ENCODE data around the gene INKA1. TPM values are rescaled to one million over a fixed set of nuclear protein-coding genes. Genes with fewer than 3 reads are reported as not detected.
"Not testable (repeated sequence)": the region's sequence is repeated elsewhere in the genome, so short reads cannot be mapped to it uniquely, and the experiment has no call there.

The INKA1 gene
- 0.27 and 0.73 TPM in 2 replicates for total RNA-seq

DNA sequence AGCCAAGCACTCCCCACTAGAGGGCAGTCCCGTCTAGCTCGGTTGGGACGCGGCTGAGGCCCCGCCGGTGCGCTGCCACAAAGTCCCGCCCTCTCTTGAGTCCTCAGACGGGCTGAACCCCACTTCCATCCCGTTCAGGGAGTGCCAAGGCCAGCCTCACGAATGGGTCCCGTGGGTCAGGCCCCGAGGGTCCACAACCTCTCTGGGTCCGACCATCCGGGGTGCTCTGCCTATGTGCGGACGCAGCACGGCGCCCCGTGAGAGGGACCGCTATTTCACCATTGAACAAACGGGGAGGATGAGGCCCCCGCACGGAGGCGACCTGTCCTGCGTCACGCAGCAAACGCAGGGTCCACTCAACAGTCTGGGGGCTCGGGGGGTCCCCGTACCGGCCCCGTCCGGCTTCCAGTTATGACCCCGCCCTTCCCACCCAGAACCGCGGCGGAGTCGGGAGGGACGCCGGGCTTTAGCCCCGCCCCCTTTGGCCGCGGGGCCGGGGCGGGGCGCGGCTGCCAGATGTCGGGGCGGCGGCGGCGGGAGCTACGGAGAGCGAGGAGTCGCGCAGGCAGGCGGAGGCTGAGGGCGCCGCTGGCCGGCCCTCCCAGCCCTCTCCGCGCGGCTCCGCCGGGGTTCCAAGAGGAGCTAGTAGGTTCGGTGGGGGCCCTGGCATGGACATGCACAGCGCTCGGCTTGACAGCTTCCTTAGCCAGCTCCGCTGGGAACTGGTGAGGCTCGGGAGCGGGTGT, at the start of gene INKA1:
Gene INKA1, plus strand, starts transcription at position 543 of the 746 bp plus-strand sequence. Its CDS starts 132 bp downstream, at position 675.
- intact Hi-C loops (cut with micrococcal nuclease) = loop anchor here (1.0 to 5.0 kb wide), 10 partner anchors 10 to 434 kb away; partner anchors contain the start of genes GNAI2, IP6K1, RBM5 and TRAIP

DNA sequence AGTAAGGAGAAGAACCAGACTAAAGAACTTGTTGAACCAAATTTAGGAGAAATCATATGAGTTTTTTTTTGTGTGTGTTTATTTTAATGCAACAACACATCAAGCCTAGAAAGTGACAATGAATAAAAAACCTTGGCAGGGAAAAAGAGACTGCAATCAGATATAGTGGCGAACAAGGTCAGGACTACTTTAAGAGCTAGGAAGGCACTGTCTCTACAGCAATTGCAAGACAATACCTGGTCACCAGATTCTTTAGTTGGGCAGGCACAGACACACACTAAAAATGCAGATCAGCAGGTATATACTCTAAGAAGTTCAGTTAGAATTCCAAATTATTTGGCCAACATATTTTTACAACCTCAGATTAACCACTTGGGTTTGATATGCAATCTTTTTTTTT, 48.5 kb upstream of the INKA1 start:
- intact Hi-C loops (cut with micrococcal nuclease) = no loop called here

DNA sequence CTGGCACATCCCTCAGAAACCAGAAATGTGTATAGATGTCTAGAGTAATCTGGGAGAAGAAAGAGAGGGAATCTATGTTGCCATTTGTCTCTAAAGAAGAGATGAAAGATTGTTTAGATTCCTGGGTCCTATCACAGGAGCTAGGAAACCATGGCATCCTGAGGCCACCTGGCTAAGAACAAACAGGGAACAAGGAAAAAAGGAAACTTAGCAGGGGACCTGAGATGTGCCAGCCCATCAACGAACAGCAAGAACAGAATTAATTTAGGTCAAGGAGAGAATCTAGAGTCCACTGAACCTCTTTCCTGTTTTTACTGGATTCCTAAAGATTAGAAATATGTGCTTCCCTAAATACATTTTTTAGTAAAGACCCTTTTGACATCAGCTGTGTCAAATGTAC, 47.0 kb upstream of the INKA1 start:
- intact Hi-C loops (cut with micrococcal nuclease) = no loop called here

DNA sequence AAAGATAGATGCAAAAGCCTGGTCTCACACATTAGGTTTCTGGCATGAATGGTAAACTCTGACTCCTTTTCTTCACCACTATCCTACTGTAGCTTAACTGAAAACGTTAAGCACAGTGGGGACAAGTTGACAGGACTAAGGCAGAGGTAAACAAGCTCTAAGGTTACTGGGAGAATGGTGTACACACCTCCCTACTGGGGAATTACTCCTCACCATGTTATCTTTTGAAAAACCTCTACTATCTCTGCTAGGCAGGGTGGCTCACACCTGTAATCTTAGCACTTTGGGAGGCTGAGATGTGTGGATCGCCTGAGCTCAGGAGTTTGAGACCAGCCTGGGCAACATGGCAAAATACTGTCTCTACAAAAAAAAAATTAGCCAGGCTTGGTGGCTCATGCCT, 45.9 kb upstream of the INKA1 start:
- intact Hi-C loops (cut with micrococcal nuclease) = no loop called here

DNA sequence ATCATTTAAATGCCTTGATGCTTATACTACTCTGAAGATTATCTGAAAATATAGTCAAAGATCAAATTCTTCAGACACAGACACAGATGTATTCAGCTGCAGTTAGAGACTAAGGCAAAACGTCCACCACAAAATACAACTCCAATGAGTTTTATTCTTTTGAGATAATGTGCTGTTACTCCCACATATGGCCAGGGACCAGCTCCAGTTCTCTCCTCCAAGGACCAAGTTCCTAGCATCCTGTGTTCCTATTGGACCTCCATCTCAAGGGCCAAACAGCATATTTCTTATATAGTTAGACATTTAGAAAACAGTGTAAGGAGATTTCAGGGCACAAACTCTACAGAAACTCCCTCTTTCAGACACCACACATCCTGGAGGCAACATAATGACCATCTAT, 43.8 kb upstream of the INKA1 start:
- intact Hi-C loops (cut with micrococcal nuclease) = no loop called here

DNA sequence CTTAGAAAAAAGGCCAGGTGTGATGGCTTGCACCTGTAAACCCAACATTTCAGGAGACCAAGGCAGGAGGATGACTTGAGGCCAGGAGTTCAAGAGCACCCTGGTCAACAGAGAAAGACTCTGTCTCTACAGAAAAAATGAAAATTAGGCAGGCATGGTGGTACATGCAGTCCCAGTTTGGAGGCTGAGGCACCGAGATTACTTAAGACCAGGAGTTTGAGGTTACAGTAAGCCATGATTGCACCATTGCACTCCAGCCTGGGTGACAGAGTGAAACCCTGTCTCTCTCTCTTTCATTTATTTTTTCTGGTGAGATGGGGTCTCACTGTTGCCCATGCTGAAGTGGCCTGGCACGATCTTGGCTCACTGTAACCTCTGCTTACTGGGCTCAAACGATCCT, 41.4 kb upstream of the INKA1 start:
- intact Hi-C loops (cut with micrococcal nuclease) = no loop called here

DNA sequence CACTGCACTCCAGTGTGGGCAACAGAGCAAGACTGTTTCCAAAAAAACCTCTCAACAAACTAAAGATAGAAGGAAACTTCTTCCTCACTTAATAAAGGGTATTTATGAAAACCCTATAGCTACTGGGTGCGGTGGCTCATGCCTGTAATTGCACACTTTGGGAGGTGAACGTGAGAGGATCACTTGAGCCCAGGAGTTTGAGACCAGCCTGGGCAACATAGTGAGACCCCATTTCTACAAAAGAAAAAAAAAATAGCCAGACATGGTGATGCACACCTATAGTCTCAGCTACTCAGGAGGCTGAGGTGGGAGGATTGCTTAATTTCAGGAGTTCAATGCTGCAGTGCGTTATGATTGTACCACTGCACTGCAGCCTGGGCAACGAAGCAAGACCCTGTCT, 39.1 kb upstream of the INKA1 start:
- intact Hi-C loops (cut with micrococcal nuclease) = no loop called here

DNA sequence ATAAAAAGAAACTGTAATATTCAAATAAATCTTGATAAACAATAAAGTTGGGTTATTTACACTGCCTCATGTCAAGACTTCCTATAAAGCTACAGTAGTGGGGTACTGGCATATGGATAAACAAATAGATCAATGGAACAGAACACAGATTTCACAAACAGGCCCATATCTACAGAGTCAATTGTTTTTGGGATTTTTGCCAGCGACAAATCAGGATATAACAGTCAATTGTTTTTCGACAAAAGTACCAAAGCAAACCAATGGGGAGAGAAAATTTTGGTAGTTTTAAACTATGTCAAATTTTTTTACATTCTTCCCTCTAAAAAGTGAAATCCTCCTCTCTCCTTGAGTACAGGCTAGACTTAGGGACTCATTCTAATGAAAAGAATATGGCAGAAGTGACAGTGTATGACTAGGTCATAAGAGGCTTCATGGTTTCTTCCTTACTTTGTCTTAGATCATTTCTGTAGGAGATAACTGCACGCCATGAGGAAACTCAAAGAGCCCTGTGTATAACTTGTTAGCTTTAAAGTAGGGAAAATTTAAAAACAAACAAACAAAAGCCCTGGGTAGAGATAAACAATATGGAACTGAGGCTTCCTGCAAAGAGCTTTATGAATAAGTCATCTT, 33.7 kb upstream of the INKA1 start:
- intact Hi-C loops (cut with micrococcal nuclease) = no loop called here

DNA sequence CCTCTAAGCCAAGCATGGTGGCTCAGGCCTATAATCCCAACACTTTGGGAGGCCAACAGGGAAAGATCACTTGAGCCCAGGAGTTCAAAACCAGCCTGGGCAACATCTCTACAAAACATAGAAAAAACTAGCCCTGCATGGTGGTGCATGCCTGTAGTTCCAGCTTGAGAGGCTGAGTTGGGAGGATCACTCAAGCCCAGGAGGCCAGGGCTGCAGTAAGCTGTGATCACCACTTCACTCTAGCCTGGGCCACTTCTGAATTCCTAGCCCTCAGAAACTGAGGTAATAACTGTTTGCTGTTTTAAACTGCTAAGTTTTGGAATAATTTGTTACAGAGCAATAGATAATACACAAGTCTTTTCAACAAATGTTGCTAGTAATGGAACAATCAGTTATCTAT, 33.1 kb upstream of the INKA1 start:
- intact Hi-C loops (cut with micrococcal nuclease) = no loop called here

DNA sequence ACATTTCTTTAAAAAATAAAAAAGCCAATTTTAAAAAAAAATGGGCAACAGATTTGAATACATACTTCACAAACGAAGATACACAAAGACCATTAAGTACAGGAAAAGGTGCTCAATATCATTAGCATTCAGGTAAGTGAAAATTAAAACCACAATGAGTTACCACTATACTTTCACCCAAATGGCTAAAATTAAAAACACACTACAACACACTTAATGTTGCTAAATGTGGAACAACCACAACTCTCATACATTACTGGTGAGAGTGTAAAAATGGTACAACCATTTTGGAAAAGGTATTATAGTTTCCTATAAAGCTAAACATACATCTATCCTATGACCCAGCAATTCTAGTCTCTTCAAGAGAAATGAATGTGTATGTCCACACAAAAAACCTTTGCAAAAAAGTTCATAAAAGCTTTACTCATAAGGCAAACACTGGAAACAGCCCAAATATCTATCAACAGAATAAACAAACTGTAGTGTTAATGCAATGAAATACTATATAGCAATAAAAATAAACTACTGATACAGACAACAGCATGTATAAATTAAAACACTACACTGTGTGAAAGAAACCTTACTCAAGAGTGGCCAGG, 31.6 kb upstream of the INKA1 start:
- intact Hi-C loops (cut with micrococcal nuclease) = no loop called here

DNA sequence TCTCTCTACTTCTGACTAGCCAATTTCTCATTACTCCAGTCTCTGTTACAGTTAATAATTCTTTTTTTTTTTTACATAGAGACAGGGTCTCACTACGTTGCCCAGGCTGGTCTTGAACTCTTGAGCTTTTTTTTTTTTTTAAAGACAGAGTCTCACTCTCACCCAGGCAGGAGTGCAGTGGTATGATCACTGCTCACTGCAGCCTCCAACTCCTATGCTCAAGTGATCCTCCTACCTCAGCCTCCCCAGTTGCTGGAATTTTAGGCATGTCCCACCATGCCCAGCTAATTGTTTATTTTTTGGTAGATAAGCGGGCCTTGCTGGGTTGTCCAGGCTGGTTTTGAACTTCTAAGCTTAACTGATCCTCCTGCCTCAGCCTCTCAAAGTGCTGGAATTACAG, 30.4 kb upstream of the INKA1 start:
- intact Hi-C loops (cut with micrococcal nuclease) = no loop called here

DNA sequence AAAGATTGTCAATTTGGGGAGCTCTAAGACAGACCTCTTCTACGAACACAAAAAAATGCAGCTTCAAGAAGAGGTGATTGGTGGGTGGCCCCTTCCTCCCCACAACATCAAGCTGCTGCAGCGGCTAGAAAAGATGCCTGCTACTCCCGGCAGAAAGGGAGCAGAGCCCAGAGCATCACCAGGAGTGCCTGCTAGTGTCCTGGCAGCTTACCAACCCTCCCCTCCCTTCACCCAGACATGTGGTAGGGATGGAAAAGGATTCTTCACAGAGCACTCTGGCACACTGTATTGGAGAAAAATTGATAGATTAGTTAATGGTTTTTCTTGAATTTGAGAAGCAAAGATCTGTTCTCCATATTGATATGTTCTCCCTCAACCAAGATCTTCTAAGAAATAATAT, 27.5 kb upstream of the INKA1 start:
- intact Hi-C loops (cut with micrococcal nuclease) = no loop called here

DNA sequence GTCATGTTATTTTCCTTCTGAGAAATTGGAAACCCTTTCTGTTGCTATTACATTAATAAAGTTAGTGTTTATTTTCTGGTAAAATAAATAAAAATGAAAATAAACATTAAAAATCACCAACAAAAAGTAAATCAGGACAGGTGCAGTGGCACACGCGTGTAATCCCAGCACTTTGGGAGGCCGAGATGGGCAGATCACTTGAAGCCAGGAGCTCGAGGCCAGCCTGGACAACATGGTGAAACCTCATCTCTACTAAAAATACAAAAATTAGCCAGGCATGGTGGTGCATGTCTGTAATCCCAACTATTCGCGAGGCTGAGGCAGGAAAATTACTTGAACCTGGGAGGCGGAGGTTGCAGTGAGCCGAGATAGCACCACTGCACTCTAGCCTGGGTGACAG, 27.0 kb upstream of the INKA1 start:
- intact Hi-C loops (cut with micrococcal nuclease) = not testable (repeated sequence)

DNA sequence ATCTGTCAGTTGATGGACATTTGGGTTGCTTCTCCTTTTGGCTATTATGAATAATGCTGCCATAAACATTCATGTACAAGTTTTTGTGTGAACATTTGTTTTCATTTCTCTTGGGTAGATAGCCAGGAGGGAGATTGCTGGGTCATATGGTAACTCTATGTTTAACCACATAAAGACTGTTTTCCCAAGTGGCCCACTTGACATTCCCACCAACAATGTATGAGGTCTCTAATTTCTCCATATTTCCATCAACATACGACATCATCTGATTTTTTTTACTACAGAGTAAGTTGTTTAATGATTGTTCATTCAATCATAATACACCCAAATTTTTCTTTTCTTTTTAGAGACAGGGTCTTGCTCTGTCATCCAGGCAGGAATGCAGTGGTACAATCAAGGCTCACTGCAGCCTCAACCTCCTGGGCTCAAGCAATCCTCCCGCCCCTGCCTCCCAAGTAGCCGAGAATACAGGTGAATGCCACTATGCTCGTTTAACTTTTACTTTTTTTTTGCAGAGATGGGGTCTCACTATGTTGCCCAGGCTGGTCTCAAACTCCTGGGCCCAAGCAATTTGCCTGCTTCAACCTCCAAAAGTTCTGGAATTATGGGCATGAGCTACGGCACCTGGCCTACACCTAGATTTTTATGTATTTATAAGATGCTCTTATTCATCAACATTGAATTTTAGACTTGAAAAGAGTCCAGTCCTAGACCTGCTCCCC, 23.5 kb upstream of the INKA1 start:
- intact Hi-C loops (cut with micrococcal nuclease) = no loop called here

DNA sequence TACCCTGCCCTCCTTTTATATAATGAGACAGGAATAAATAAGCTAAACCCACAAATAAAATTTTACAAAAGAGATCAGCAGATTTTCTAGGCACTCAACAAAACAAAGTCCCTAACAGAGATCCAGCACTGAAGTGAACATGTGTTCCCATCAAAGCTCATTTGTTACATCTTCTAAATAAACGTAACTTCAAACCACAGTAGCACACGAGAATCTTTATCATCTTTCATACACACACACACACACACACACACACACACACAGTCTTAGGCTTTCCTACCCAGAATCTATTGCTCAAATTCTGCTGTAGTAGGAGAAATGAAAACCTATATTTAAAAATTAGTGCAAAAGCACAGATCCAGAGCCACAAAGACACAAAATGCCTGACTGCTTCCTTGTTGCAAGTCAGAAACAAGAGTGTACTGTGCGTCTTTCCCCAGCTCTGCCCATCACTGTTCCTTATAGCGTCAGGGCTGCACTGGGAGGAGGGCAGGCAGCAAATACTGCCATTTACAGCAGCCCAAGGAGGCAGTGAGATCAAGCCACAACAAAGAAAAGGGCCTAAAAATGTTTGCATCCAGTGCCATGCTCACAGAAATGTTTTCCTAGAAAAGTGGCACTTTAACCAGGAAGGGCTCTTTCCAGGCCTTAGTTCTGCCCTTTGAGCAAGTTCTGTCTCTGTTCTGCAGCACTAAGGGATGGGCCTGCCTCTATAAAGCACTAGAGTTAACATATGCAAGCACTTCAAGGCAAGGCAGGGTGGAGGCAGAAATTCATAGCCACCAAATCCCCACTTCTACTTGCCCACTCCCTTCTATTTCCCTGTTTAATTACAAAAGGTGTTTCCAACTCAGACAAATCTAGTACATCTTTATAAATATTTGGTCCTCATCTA, 22.7 kb upstream of the INKA1 start:
- intact Hi-C loops (cut with micrococcal nuclease) = no loop called here

DNA sequence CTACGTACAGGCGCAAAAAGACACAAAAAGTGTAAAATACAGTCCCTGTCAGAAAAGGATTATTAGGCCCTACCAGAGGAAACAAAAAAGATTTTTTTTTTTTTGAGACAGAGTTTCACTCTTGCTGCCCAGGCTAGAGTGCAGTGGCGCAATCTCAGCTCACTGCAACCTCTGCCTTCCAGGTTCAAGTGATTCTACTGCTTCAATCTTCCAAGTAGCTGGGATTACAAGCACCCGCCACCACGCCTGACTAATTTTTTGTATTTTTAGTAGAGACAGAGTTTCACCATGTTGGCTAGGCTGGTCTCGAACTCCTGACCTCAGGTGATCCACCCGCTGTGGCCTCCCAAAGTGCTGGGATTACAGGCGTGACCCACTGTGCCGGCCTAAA, 22.1 kb upstream of the INKA1 start:
- intact Hi-C loops (cut with micrococcal nuclease) = not testable (repeated sequence)

DNA sequence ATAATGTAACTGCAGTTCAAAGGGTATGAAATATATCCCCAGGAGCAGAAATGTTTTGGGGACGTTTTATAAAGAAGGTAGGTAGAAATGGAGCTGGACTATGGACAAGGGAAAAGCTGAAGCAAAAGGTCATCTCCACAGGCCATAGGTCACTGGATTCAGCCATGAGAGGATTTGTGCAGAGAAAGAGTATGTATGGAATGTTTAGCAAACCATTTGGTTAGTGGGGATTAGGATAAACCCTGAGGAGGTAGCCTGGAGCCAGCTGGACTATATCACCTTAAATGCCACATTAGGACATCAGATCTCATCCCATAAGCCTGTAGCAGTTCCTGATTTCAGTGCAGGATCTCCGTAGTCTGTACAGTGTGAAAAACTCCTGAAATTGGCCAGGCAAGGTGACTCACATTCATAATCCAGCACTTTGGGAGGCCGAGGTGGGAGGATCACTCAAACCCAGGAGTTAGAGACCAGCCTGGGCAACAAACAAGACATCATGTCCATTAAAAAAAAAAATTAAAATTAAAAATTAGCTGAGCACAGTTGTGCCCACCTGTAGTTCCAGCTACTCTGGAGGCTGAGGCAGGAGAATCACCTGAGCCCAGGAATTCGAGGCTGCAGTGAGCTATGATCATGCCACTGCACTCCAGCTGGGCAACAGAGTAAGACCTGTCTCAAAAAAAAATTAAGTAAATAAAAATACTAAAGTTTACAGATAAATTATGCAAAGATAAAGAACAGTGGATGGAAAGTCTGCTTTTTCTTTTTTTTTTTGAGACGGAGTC, 21.5 kb upstream of the INKA1 start:
- intact Hi-C loops (cut with micrococcal nuclease) = no loop called here

DNA sequence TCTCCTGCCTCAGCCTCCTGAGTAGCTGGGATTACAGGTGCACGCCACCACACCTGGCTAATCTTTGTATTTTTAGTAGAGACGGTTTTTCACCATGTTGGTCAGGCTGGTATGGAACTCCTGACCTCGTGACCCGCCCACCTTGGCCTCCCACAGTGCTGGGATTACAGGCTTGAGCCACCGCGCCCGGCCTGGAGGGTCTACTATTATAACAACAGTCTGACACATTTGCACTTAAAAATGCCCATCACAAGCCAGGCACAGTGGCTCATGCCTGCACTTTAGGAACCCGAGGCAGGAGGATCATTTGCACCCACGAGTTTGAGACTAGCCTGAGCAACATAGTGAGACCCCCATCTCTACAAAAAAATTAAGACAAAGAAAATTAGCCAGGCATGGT, 20.8 kb upstream of the INKA1 start:
- intact Hi-C loops (cut with micrococcal nuclease) = not testable (repeated sequence)

DNA sequence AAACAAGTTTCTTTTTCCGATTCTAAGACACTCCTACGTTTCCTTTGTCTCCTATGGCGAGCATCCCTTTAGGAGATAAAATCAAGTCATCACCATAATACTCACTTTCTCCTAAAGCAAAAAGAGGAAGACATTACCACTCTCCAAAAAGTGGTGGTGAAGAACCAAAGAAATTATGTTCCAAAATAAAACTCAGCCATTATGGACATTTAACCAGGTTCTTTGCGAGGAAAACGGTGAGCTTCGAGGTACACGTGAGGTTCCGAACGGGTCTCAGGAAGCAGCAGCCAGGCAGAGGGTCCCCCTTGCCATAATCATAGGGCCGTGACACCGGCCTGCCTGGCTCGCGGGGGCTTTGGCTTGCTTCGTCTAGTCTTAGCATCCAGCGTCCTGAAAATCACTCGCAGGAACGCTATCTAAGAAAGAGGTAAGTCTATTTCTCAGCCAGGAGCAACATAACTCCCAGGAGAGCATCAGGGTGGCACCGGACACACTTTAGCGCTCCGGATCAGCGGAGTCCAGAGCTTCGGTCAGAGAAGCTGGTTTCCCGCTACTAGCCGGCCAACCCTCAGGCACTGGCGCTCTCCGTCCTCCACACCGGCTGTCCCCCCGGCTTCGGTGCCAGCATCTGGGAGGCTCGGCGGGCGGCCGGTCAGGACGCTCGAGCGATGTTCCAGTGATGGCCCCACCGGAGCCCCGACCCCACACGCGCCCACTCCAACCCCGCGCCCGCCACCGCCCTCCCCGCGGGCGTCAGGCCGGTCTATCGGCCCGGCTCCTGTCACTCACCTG, 17.3 kb upstream of the INKA1 start:
- intact Hi-C loops (cut with micrococcal nuclease) = loop anchor here (1.0 to 5.0 kb wide), 15 partner anchors 17 to 1607 kb away; partner anchors contain the start of genes AMIGO3, APEH, HYAL3 and MON1A

Measured in T-helper 1 cell treated with Interleukin-12 subunit alpha and Interleukin-12 subunit beta and Interleukin-4 antibody, amounts not matched to agents 30 ng/mL and 1 ng/mL, for 36 hours (primary cell).